Mucosa of gallbladder (tissue), 1 donor: Measurements from ENCODE around the gene SEC16A. TPM values are rescaled to one million over a fixed set of nuclear protein-coding genes. Genes with fewer than 3 reads are reported as not detected.

Experiments used
- DNase-seq: peaks from one replicate; pipeline ENCODE4 v3.0.0-alpha.2; 2020; ENCODE audit warnings: low spot score
- total RNA-seq: library from RNA; stranded (reverse); gene quantifications from one replicate; pipeline ENCODE4 v1.2.1, GENCODE V29; 2021
- donor health status: DM: no; HTN: no; CAD: no.

Gene SEC16A
- total RNA-seq, 1 donor from 2014 or later = 78.4 TPM

DNA sequence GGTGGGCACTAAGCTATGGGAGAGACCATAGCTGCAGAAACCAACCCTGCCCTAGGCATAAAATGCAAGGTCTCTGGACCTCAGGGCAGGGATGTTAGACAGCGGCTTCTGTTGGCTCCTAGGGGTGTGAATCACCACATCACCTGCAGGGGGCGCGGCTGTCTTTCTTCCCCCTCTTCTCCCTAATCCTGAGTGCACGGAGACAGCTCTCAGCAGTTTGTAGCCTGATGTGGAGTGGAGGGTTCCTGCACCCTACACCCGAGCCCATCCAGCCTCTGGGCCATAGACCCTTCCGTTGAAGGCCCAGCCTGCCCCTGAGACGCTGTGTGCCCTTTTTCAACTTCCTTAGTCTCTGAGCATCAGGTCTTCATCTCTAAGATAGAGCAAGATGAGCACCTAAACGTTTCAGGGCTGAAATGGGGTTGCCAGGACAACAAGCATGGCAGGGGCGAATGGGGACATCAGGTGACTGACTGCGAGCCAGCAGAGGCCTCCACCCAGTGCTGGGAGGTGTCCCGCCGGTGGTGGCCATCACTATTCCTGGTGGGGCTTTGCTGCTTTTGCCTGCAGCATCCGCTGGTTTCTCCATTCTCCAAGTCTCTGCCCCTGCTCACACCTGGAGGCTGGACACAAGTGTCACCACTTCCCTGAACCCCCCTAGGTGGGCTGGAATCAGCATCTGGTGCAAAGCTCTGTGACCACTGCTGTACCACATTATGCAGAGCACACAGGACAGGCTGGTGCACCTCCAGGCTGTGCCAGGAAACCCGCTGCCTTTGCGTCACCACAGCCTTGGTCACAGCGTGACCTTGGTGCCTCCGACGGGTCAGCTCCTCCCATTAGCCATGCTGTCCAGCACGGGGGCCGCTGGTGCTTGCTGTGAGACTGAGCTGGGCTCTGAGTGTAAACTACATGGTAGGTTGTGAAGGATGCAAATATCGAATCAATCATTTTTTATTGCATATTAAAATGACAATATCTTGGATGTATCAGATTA, 2.5 kb upstream of the SEC16A start:
- peak; percentile 85 for DNase-seq

DNA sequence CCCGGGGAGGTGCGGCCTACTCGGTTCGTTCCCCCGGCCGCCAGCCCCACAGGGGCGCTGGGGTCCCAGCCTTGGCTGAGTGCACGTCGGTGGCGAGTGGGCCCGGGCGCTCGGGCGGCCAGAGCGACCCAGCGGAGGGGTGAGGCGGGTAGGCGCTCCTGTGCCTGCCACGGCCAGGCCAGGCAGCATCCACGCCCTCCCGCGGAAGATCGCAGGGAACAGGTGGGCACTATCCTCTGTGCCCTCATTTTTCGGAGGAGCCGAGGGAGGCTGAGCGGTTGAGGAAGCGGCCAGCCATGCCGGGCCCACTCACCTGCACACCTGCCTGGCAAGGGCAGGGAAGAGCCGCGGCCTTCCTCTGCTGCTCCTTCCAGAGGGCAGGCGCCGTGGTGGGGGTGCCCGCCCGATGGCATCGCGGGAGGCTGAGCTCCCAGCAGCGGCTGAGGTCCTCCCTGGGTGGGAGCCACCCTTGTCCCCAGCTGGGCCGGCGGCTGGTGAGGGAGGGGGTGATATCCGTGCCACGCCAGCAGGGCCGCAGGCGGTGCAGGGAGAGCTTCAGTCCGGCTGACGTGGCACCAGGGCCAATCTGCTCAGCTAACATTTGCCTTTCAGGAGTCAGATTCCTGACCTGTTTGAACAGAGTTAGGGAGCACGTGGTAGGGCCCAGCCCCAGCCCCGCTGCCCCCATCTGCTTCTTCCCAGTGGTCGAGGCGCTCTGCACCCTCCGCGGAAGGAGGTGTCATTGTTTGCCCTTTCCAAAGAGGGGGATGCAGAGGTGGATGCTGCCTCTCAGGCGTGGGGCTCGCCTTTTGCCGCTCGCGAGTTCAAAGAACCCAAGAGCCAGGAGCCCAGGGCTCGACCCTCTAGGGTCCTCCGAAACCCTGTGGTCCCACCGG, 1.6 kb upstream of the SEC16A start:
- DNase-seq = peak; percentile 27

DNA sequence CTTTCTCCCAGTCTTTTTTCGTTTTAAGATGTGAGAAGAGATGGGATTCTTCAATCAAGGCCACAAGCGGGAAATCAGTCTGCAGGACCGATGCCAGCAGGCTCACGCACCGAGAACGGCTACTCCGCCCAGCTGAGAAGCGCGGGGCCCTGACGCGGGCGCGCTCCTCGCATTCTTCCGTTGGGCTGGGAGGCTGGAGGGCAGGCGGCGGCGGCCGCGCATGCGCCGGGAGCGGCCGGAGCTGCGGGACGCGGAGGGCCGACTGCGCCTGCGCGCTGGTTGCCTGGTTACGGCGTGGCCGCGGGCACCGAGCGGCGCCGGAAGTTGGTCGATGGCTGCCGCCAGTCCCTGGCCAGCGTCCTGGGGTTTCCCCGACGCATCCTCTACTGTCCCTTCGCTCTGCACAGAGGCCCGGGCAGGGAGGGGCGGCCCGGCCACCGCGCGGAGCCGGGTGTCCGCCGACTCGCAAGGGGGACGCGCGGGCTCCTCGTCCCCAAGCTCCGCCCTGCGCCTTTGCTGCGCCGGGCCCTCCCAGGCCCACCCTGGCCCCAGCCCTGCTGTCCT, 831 bp upstream of the SEC16A start:
- DNase-seq = peak; percentile 95

DNA sequence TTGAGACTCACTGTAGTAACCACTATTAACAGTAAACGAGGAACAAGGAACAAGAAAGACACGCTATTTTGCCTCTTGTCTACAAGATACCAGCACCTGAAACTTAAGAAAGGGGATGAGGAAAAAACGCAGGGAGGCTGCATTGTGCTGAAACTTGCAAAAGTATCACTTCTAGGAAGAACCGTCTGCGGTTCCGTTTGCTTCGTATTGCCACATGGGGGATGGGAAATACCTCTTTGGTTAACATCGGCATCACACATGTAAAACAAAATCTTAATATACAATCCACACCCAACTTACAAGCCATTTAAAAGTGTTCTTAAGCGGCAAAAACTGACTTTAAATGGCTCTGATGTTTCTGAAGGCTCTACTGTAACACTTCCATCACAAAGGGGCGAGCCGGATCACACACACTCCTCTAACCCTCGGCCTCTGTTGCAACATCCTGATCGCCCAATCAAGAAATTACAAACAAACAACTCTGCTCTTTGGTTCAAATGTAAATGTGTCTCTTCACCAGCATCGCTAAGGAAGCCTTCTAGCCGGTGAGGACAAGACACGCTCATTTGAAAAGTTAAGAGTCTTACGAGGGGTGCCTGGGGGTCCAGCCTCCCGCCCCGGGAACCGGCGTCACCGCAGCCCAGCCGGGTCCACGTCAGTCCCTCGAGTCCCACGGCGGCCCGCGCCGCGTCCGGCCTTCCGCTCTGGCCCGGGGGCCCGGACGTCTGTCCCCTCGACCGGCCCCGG, 621 bp downstream of the SEC16A start:
- peak; percentile 34 for DNase-seq

DNA sequence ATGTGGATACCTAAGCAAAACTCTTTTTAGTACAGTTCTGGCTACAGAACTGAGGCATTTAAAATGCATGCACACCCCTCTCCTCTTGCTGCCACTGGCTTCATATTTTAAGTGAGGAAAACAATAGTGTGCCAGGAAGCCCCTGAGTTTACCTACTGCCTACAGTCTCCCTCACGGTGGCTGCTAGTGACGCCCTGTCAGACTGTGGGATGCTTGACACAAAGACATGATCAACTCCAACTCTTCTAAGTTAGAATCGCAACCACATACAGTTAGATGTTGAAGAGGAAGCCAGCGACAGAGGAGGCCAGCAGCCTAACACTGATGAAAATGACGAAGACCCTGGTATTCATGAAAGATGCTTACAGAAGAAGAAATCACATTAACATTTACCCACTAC, 1.3 kb downstream of the SEC16A start:
- no peak for DNase-seq

DNA sequence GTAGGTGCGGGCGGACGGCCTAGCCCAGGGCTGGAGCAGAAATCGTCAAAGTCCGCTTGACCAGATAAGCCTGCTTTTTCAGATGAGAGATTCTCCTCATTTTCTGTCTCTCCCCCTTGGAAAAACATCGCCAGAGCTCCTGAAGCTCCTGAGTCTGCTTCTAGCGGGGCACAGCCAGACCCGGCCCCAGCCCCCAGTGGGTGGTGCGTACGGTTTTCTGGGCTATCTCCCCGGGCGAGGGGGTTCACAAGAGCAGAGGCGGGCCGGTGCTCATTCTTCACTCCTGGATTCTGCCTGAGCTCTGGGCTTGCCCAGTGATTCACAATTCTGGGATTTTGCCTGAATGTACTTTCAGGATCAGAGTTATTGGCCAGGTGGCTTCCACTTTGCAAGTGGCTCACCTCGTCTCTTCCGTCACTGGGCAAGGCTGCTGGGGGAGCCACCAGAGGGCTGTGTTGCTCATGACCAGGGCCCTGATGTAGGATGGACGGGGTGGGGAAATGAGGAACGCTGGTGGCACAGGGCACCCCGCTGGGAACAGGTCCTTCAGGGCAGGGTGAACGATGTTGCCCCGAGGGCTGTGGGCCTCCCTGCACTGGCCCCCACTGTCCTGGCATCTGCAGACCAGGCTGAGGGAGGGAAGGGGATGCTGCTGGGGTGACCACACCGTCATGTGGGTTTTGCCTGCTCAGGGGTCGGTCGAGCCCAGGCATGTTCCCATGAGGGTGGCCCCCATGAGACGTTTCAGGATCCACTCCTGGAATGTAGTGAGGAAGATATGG, 6.3 kb downstream of the SEC16A start:
- DNase-seq = no peak

DNA sequence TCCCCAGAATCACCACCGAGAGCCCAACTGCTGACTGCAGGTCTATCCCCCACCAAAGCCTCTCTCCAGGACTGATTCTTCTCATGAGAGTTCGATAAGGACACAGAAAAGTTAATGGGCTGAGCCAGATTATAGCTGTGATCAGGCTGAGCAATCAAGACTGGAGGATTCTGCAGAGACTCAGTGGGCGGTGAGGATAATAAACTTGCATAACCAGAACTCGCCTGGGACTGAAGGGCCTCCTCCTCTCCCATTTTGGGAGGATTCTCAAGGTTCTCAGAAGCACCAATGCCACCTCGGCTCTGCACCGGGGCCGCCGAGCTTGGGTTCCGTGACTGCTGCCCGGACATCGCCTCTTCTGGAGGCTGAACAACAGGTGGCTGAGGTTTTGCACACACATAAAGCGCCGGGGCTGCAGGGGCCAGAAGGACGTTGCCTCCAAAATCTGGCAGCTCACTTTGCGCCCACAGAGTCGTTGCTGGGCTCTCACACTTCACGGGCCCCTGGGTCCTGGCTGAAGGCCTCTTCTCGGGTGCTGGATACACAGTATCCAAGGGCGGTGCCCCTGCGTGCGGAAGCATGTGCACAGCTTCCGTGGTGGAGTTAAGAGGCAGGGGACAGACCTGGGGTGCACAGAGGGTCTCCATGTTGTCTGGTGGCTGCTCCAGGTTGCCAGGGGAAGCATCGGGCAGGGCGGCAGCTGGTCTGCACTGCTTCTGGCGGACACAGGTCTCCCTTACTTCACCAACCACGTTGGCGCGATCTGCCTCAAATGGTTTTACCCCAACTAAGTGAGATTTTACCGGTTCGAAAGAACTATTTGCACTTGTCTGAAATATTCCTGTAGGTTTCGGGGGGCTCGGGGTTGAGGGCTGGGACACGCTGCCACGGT, 7.6 kb downstream of the SEC16A start:
- no peak for DNase-seq

DNA sequence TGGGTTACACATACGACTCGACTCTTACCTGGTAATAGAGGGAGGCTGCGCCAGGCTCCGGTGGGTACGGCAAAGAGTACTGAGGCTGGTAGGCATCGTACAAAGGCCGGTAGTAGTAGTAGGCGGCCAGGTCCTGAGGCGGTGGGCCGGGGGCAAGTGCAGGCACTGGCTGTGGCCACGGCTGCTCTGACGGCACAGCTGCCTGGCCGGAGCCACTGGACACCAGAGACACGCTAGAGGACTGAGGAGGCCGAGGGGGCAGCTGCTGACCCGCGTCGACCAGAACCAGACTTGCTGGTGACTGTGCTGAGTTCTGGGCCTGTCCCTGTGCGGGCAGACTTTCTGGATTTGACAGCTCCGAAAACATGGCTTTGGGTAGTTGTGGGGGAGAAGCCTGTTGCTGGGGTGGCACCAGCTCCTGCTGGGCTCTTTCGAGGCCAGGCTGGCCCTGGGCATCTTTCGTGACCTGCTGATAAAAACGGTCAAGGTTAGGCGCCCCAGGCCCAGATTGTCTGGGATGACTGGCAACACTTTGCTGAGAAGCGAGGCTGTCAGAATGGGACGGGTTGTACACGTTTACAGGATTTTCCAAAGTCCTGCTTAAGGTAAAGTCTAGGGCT, 8.7 kb downstream of the SEC16A start:
- DNase-seq = no peak

DNA sequence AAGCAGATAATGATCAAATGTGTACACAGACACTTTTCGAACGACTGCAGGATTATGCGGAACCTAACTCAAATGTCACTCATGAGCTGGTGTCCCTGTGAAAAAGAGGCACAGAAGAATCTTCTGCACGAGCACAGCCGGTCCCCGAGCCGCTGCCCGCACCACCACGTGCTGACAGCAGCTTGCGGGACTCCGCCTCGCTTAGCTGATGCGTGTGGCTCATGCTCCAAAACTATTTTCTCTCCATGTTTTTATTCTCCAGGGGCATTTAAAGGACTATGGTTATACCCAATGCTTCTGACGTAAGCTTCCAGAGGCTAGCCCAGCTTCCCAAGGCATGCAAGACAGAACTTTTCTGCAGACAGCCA, 9.5 kb downstream of the SEC16A start:
- no peak for DNase-seq

DNA sequence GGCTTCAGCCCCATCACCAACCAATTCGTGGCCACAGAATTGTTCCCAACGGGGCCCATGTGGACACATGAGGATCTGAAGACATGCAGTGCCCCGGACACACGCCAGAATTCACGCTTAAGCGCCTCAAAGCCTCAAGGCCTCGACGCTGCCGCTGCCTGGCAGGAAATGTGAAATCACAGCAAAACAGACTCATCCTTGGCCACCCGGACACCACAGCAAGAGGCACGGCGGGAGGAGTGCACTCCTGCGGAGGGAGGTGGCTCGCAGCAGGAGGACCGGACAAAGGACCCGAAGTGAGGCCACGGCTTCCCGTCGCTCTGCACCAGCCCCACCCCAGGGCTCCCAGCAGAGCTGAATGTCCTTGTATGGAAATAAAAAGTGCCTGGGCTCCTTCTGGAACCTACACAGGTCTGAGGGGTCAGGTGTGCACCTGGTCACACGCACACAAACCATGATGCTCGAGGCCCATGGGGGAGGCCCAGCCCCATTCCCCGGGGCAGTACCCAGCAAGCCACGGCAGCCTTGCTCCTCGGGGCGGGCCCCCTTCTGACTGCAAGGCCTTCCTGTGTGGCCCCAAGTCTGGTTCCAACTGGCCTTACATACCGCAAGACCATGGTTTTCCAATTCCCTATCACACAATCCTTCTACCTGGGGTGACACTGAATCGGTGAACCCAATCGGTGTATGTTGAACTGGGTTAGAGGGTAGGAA, 10.0 kb downstream of the SEC16A start:
- DNase-seq = no peak

DNA sequence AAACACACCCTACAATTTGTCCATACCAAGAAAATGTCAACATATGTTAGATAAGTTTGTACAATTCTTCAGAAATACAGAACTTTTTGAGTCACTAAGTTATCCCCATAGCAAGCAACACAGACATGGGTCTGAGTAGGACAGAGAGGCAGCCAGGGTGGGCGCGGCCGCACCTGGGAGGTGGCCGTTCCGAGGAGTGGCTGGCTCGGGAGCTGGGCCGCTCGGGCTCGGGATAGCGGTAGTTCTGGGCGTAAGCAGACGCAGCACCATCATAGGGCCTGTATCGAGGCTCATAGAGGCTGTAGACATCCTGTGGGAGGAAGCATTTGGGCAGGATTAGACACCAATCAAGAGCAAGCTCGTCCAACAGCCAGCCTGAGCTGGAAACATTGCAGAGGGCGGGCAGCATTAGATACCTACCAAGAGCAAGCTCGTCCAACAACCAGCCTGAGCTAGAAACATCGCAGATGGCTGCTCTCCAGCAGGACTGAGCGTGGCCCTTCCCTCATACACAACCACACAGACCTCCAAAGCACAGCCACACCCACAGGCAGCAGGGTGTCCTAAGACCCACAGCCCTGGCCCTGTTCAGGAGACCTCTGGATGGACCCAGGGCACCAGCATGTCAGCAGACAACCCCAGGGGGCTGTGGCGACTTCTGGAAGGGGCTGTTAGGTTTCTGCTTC, 10.9 kb downstream of the SEC16A start:
- DNase-seq = no peak

DNA sequence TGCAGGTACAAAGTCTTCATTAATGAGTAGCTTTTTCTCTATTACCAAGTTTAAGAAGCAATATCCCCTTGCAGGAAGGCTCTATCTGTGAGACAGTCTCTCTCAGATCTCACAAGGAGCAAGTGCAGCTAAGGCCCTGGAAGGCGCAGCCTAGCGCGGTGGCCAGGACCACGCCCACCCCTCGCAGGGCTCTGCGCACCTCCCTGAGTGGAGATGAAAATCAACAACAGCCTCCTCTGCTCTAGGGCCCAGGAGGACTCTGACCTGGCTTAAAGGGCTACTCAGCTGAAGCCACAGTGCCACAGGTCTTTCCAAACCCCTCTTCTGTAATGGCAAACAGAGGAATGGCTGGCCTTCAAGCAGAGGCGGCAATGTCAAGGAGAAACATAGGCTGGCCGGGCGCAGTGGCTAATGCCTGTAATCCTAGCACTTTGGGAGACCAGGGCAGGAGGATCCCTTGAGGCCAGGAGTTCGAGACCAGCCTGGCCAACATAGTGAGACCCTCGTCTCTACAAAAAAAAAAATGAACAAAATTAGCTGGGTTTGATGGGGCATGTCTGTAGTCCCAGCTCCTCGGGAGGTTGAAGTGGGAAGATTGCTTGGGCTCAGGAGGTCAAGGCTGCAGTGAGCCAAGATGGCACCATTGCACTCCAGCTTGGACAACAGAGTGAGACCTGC, 11.9 kb downstream of the SEC16A start:
- DNase-seq = no peak

DNA sequence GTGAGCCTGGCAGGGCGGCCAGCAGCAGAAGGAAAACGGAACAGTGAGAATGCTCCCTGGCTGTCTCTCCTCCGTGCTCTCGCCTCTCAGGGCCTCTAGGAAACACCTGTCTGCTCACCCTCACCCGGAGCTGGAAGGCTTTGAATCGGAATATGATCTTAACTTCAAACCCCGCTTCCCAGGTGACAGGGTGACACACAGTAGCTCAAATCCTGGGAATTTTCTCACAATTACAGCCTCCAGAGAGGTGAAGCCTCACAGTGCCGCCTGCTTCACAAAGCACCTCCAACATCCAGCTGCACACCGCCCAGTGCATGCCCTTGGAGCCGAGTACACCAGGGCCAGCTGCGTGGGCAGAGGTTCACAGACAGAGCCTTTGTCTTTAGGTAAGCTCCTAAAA, 12.5 kb downstream of the SEC16A start:
- DNase-seq = no peak

DNA sequence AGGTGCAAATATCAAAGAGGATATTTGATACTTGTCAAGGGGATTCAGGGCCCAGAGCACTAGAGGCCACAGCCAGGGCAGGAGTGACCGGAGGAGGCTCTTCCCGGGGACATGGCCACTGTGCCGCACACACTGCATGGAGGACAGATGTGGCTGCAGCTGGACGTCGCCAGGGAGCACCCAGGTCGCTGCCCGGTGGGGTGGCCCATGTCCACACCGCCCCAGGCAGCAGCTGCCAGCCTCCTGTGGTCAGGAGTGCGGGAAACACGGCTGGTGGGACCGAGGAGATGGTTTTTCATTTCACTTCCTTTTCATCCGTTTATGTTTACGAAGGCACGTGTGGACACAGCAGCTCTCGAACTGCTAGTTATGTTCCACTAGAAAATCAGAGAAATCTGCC, 15.1 kb downstream of the SEC16A start:
- DNase-seq = no peak

DNA sequence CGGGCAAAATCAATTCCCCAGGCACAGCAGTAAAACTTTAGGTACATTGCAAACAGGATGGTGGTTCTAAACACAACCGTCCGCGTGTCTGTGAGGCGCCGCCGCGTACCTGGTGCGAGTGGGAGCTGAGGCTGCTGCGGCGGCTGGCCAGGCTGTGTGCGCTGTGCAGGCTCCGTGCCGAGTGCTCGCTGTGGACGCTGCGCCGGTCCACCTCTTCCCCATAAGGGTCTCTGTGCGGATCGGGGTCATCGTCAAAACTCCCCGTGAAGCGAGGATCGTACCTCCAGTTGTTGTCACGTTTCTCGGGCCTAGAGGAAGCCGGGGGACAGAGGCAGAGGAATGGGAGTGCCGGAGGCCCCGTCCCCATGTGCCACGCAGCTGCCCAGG, 16.7 kb downstream of the SEC16A start:
- no peak for DNase-seq

DNA sequence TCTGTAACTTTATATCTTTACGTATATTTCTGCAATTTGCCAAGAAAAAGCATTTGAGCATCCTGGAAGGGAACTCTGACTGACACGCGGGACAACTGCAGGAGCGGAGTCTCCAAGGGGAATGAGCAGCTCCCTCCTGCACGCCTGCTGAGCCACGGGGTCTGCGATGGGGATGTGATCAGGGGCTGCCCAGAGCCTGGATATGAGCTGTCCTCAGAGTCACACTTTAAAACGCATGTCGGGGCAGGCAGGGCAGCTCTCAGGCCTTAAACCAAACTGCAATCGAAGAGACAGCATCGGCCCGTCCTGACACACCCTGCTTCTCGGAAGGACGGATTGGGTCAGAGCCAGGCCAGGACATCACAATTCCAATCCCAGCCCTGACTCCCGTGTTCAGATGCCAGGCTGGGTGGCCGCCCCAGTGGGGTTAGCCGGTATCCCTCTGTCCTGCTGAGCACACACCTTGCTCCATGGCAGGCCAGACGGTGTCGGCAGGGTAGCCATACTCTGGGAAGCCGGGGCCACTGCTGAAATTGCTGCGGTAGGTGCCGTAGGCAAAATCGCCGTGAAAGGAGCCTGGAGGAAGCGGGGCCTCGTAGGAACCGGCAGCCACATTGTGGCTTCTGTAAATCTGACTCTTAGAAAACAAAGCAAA, 17.2 kb downstream of the SEC16A start:
- no peak for DNase-seq

DNA sequence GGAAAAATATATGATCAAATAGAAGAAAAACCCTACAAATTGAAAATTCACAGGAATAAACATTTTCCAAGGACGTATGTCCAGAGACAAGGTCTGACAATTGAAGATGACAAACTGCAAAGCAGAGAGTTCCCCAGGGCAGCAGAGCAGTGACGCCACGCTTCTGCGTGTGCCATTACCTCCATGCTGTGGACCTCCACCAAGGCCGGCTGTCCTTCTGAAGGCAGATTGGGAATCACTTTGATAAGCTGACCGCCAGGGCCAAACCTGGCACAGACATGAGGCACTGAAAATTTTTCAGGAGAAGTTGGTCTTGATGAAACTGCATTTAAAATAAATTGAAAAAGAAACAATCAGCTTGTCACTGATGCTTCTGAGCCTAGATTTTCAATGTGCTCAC, 18.6 kb downstream of the SEC16A start:
- no peak for DNase-seq
